Thyroid gland (tissue), 4 donors: ENCODE measurements around the gene DIS3L2.

Experiments used
- POLR2A ChIP-seq, 2 donors: fragments of 450-650 bp; IDR thresholded peaks; one replicate each; pipeline ENCODE4 v1.6.1; 2017; ENCODE audit warnings: antibody characterized with exemption in 2 of 2, mild to moderate bottlenecking in 2 of 2, moderate library complexity in 1 of 2
- TF ChIP-seq, protein P1 (sequence below), 6 experiments: fragments of 200-600 bp in 3 of 6; fragments of 450-650 bp in 3 of 6; sonication (generic) in 3 of 6; IDR thresholded peaks; one replicate each; pipeline ENCODE4 v1.5.1; 2016 to 2019; ENCODE audit warnings: antibody characterized with exemption in 6 of 6, mild to moderate bottlenecking in 2 of 6, inconsistent platforms in 1 of 6, moderate library complexity in 1 of 6

DNA sequence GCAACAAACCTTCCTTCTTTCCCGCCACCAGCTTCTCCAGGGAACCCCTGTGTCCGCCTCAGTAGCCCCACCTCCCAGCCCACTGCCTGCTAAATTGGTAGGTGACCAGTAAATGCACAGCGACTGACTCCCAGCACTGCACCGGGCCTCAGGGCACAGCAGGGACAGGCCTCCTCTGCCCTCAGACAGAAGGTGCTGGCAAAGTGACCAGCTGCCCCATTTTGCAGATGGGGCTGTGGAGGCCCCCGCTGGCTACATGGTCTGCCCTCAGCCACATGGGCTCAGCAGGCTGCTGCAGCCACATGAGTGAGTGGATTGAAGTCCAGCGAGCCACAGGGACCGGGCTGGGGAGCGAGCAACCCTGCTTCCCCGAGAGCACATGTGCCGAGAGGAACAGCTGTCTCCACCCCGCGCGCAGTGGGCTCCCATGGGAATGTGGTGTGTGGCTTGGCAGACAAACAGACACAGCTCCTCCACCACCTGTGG is 27.6 kb upstream of the DIS3L2 start:
- TF ChIP-seq, protein P1, sequence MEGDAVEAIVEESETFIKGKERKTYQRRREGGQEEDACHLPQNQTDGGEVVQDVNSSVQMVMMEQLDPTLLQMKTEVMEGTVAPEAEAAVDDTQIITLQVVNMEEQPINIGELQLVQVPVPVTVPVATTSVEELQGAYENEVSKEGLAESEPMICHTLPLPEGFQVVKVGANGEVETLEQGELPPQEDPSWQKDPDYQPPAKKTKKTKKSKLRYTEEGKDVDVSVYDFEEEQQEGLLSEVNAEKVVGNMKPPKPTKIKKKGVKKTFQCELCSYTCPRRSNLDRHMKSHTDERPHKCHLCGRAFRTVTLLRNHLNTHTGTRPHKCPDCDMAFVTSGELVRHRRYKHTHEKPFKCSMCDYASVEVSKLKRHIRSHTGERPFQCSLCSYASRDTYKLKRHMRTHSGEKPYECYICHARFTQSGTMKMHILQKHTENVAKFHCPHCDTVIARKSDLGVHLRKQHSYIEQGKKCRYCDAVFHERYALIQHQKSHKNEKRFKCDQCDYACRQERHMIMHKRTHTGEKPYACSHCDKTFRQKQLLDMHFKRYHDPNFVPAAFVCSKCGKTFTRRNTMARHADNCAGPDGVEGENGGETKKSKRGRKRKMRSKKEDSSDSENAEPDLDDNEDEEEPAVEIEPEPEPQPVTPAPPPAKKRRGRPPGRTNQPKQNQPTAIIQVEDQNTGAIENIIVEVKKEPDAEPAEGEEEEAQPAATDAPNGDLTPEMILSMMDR (IDR thresholded peaks at IDR 0.05) = no peak
- no peak for TF ChIP-seq POLR2A (IDR thresholded peaks at IDR 0.05)
